ENCODE data around the gene SLC25A27.

- TF ChIP-seq GATA2 (IDR thresholded peaks at IDR 0.05; ENCODE audit: low read depth, low read length), result no peak
- no peak for TF ChIP-seq GATA3 (IDR thresholded peaks at IDR 0.05; ENCODE audit: low read depth, low read length)
Observed at GRCh38 chr6:46629691-46630090, 23.1 kb upstream of the SLC25A27 start.
